Activated naive CD8-positive, alpha-beta T cell treated with anti-CD3 and anti-CD28 coated beads, Interleukin-2, amount 50 U/mL, for 24 hours (primary cell): ENCODE results near the gene PEAK1.
"Not testable (repeated sequence)": the region's sequence is repeated elsewhere in the genome, so short reads cannot be mapped to it uniquely, and the experiment has no call there.

Source experiments
- ATAC-seq: fragments of 150-1000 bp; cut with Tn5 transposase; one replicate; pipeline ENCODE4 v1.10.0; 2021
- DNase-seq: peaks from one replicate; pipeline ENCODE4 v3.0.0; 2021
- H3K27ac Mint-ChIP-seq: one replicate; pipeline ENCODE4 v1.8.0; 2021; ENCODE audit warnings: mild to moderate bottlenecking, mixed read lengths
- H3K27me3 Mint-ChIP-seq: one replicate; pipeline ENCODE4 v1.8.0; 2021; ENCODE audit warnings: mixed read lengths
- H3K36me3 Mint-ChIP-seq: one replicate; pipeline ENCODE4 v1.8.0; 2021; ENCODE audit warnings: low read depth, mixed read lengths
- H3K4me1 Mint-ChIP-seq: one replicate; pipeline ENCODE4 v1.8.0; 2021; ENCODE audit warnings: mixed read lengths
- H3K4me3 Mint-ChIP-seq: one replicate; pipeline ENCODE4 v1.8.0; 2021; ENCODE audit warnings: mild to moderate bottlenecking, moderate library complexity, mixed read lengths
- H3K9me3 Mint-ChIP-seq: one replicate; pipeline ENCODE4 v1.8.0; 2021; ENCODE audit warnings: mixed read lengths

Gene PEAK1

DNA sequence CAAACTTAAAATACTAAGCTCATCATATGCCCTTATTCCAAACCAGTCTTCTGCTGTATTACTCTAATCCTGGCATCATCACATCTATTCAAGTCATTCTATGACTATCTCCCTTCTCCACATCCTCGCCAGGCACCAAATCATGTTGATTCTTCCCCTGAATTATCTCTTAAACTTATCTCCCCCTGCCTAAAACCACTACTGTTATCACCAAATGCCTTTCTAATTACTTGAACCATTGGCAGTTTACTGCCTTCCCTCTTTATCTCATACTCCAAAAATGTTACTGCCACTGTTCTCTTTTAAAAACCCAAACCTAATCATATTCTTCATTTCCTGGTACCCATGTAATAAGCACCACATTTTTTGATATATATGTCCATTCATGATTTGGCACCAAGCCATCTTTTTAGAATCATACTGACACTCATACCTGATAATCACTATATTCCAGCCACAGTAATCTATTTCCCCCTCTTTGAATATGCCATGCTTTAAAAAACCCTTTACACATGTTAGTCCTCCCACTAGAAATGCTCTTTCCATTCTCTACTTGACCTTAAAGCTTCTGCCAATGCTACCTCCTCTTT is 126.8 kb downstream of the PEAK1 start:
- Mint-ChIP-seq H3K9me3 (no peaks in the 10 kb centered on the region), H3K4me3 (no peak overlapping the region), H3K27me3 (no peaks in the 10 kb centered on the region), H3K36me3 (no peaks in the 10 kb centered on the region), H3K27ac (no peak overlapping the region), H3K4me1 (no peaks in the 10 kb centered on the region)
- ATAC-seq (no peak), DNase-seq (no peak)

DNA sequence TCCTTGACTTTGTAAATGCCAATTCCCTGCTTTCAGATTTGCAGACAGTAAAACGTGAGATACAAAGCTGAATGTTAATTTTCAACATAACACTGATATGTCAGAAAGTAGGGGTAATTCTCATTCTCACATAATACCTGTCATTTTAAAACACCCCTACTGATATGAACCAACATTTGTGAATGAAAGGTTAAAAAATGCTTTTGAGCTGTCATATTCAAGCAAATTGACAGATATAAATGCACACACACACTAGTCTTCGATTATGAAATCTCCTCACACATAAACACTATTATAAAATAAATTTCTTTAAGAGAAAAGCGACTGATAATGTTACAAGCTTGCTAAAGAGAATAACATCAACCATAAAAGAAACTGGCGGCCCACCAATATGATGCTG is 128.8 kb downstream of the PEAK1 start:
- H3K4me3 Mint-ChIP-seq: no peak overlapping the region
- H3K9me3 Mint-ChIP-seq: no peaks in the 10 kb centered on the region
- no peak overlapping the region for H3K27ac Mint-ChIP-seq
- ATAC-seq: no peak
- no peaks in the 10 kb centered on the region for H3K27me3 Mint-ChIP-seq
- no peaks in the 10 kb centered on the region for H3K36me3 Mint-ChIP-seq
- no peaks in the 10 kb centered on the region for H3K4me1 Mint-ChIP-seq
- no peak for DNase-seq

DNA sequence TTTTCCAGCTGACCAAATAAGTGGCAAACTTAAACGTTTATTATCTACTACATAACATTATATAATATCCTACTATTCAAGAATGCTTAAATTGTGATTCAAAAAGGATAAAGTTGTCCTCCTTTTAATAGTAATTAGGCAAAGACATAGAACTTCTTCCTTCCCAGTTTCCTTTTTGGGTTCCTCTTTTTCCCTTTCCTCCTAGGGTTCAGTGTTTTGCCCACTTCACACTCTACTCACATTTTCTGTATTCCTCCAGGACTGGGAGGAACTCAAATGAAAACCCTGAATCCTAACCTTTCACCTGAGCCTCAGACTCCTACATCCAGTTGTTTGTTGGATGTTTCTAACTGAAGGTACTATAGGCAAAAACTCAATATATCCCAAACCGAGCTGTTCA is 132.5 kb downstream of the PEAK1 start:
- H3K27me3 Mint-ChIP-seq: no peaks in the 10 kb centered on the region
- DNase-seq (no peak), ATAC-seq (no peak)
- peaks cover 24% of the 10 kb centered on the region for H3K36me3 Mint-ChIP-seq
- no peak overlapping the region for H3K27ac Mint-ChIP-seq
- peaks cover 3% of the 10 kb centered on the region for H3K4me1 Mint-ChIP-seq
- H3K9me3 Mint-ChIP-seq: no peaks in the 10 kb centered on the region
- H3K4me3 Mint-ChIP-seq: no peak overlapping the region

DNA sequence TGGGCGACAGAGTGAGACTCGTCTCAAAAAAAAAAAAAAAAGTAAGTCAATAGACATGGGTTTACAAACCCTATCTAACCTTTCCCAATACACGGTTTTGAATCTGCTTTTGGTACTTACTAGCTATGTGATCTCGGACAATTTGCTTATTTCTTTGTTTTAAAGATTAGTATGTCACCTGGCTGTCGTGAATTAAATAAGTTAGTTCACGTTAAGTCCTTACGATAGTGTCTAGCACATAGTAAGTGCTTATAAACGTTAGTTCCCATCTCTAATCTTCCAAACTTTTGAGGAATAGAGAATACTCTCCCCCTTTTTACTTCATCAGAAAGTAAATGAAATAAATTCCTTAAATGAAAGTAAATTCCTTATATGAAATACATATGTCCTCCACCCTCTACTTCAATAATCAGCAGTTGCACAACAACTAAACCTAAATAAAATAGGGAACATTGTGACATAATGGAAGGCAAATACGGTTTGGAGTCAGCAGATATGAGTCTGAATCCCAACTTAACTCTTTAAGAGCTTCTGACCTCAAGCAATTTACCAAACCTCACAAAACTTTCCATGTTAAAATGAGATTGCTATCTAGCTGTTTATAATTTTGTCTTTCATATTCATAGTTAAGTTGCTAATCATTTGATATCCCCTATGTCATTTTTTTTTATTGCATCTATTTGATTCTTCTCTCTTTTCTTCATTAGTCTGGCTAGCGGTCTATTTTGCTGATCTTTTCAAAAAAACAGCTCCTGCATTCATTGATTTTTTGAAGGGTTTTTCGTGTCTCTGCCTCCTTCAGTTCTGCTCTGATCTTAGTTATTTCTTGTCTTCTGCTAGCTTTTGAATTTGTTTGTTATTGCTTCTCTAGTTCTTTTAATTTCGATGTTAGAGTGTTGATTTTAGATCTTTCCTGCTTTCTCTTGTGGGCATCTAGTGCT is 134.6 kb downstream of the PEAK1 start:
- Mint-ChIP-seq H3K4me1 (peaks cover 3% of the 10 kb centered on the region), H3K4me3 (no peak overlapping the region), H3K9me3 (no peaks in the 10 kb centered on the region), H3K27ac (no peak overlapping the region), H3K27me3 (no peaks in the 10 kb centered on the region), H3K36me3 (peaks cover 24% of the 10 kb centered on the region)
- no peak for DNase-seq
- no peak for ATAC-seq

DNA sequence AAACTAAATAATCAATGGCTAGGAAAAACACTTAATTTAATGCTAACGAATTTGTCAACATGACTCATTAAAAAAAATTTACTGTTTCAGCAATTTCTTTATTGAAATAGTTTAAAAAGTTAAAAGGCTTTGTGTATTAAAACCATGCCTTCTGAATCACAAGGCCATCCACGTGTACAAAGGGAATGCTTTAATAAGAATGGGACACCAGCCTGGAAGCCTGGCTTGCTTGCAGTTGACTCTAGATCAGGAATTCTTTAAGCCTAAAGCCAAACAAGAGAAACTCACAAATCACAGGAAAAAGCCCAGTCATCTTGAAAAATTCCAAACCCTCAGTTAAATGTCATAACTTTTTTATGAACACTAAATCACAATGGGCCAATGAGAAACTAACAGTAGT is 137.6 kb downstream of the PEAK1 start:
- H3K27ac Mint-ChIP-seq: no peak overlapping the region
- H3K4me3 Mint-ChIP-seq: no peak overlapping the region
- DNase-seq (no peak), ATAC-seq (no peak)
- H3K9me3 Mint-ChIP-seq: no peaks in the 10 kb centered on the region
- peaks cover 4% of the 10 kb centered on the region for H3K4me1 Mint-ChIP-seq
- H3K36me3 Mint-ChIP-seq: peaks cover 28% of the 10 kb centered on the region
- no peaks in the 10 kb centered on the region for H3K27me3 Mint-ChIP-seq

DNA sequence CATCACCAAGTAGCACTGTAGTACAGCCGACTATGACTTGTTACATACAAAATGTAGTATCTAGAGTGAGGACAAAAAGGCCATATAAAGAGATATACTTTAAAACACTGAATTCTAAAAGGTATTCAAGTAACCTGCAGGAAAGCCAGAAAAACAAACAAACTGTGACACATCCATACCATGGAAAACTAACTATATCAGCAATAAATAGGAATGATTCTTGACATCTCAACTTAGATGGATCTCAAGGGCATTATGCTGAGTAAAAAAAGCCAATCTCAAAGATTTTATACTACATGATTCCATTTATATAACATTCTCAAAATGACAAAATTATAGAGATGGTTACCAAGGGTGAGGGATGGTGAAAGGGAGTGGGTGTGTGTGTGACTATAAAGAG is 143.0 kb downstream of the PEAK1 start:
- Mint-ChIP-seq H3K27ac (no peak overlapping the region), H3K9me3 (no peaks in the 10 kb centered on the region), H3K4me3 (no peak overlapping the region), H3K36me3 (peaks cover 26% of the 10 kb centered on the region), H3K27me3 (no peaks in the 10 kb centered on the region), H3K4me1 (peaks cover 4% of the 10 kb centered on the region)
- ATAC-seq: no peak
- DNase-seq: no peak

DNA sequence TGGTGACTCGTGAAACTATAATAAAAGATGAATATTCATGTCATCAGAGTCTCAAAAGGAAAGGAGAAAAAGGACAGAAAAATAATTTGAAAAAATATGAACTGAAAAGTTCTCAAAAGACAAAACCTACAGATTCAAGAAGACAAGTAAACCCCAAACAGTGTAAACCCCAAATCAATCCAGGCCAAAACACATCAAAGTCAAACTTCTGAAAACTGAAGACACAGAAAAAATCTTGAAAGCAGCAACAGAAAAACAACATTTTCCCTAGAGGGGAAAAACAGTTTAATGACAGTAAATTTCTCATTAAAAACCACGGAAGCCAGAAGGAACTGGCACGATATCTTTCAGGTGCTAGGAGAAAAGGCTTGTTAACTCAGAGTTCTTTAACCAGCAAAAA is 143.8 kb downstream of the PEAK1 start:
- ATAC-seq: no peak
- H3K27me3 Mint-ChIP-seq: no peaks in the 10 kb centered on the region
- no peak for DNase-seq
- H3K4me3 Mint-ChIP-seq: no peak overlapping the region
- peaks cover 27% of the 10 kb centered on the region for H3K36me3 Mint-ChIP-seq
- H3K9me3 Mint-ChIP-seq: no peaks in the 10 kb centered on the region
- H3K4me1 Mint-ChIP-seq: peaks cover 4% of the 10 kb centered on the region
- H3K27ac Mint-ChIP-seq: no peak overlapping the region

DNA sequence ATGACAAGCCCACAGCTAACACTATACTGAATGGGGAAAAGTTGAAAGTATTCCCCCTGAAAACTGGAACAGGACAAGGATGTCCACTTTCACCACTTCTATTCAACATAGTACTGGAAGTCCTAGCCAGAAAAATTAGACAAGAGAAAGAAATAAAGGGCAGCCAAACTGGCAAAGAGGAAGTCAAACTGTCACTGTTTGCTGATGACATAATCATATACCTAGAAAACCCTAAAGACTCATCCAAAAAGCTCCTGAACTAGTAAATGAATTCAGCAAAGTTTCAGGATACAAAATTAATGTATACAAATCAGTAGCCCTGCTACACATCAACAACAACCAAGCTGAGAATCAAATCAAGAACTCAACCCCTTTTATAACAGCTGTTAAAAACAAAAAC is 146.8 kb downstream of the PEAK1 start:
- not testable (repeated sequence) for H3K9me3 Mint-ChIP-seq, H3K4me1 Mint-ChIP-seq, H3K4me3 Mint-ChIP-seq, H3K27ac Mint-ChIP-seq, H3K27me3 Mint-ChIP-seq, ATAC-seq, DNase-seq
- H3K36me3 Mint-ChIP-seq: peaks cover 45% of the 10 kb centered on the region

DNA sequence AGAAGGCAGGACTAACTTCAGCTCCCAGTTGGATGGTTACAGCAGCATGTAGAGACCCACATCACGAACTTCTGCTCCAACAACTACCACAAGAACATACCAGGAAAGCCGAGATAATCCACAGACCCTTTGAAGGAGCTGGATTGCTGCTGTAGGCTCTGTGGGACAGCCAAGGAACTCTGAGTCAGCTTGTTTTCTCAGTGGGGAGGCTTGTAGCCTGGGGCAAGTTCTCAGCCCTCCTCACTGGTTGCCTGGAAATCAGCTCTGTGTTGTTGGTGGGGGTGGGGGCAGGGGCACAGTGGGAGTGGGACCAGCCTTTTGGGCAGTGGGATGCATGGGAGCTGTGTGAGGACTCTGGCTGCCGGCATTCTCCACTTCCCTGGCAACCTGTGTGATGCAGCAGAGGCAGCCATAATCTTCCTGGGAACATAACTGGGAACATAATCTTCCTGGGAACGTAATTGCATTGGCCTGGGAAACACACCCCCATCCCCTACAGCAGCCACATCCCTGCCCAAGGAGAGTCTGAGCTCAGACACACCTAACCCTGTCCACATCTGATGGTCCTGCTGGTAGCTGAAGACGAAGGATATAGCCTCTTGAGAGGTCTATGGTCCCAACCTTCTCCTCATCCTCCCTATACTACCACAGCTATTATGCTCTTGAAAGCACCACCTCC is 153.1 kb downstream of the PEAK1 start:
- ATAC-seq (no peak), DNase-seq (no peak)
- Mint-ChIP-seq H3K4me3 (no peak overlapping the region), H3K4me1 (no peaks in the 10 kb centered on the region), H3K36me3 (peaks cover 38% of the 10 kb centered on the region), H3K9me3 (peaks cover 4% of the 10 kb centered on the region), H3K27ac (no peak overlapping the region), H3K27me3 (no peaks in the 10 kb centered on the region)

DNA sequence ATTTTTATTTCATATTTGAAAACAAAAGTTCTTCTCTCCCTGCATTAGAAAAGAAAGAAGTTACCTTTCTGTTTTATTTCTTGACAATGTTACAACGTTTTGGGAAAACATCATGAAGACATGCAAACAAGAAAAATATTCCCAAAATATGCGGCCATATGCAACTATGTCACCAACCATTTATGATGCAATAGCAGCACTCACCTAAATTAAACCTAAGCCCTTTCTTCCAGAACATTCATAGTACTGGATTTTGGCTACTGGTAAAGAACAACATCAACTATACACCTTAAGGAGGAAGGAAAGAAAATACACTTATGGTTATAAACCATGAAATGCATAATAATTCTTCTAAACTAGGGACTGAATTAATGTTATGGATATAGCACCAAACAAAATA is 164.5 kb downstream of the PEAK1 start:
- no peak overlapping the region for H3K4me3 Mint-ChIP-seq
- H3K36me3 Mint-ChIP-seq: peaks cover 11% of the 10 kb centered on the region
- H3K4me1 Mint-ChIP-seq: peaks cover 4% of the 10 kb centered on the region
- no peaks in the 10 kb centered on the region for H3K27me3 Mint-ChIP-seq
- ATAC-seq (no peak), DNase-seq (no peak)
- no peak overlapping the region for H3K27ac Mint-ChIP-seq
- H3K9me3 Mint-ChIP-seq: no peaks in the 10 kb centered on the region

DNA sequence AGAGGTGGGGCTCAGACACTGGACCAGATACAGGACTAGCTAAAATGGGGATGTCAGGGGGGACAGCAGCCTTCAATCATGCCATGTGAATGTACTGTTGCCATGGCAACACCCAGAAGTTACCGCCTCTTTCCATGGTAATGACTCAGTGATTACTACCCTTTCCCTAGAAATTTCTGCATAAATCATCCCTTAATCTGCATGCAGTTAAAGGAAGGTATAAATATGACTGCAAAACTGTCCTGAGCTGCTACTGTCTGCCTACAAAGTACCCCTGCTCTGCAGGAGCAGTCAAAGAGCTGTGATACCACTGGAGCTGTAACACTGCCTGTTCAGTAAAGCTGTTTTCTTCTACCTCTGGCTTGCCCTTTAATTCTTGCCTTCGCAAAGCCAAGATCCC is 168.2 kb downstream of the PEAK1 start:
- H3K27ac Mint-ChIP-seq: no peak overlapping the region
- H3K27me3 Mint-ChIP-seq: no peaks in the 10 kb centered on the region
- H3K9me3 Mint-ChIP-seq: no peaks in the 10 kb centered on the region
- DNase-seq (no peak), ATAC-seq (peak; percentile 75)
- peaks cover 11% of the 10 kb centered on the region for H3K36me3 Mint-ChIP-seq
- H3K4me1 Mint-ChIP-seq: peaks cover 4% of the 10 kb centered on the region
- no peak overlapping the region for H3K4me3 Mint-ChIP-seq

DNA sequence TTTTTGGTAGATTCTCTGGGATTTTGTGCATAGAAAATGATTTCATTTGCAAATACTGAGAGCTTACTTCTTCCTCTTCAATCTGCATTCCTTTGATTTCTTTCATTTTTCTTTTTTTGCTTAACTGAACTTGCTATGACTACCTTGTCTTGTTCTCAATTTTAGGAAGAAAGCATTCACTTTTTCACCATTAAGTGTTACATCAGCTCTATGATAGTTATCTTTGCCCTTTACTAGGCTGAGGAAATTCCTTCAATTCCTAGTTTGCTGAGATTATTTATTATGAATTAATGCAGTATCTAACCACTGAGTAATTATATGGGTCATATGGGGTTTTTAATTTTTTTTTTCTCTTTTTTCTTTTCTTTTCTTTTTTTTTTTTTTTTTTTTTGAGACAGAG is 172.8 kb downstream of the PEAK1 start:
- Mint-ChIP-seq H3K9me3 (no peaks in the 10 kb centered on the region), H3K4me1 (peaks cover 13% of the 10 kb centered on the region), H3K27me3 (no peaks in the 10 kb centered on the region), H3K36me3 (peaks cover 15% of the 10 kb centered on the region), H3K4me3 (no peak overlapping the region), H3K27ac (no peak overlapping the region)
- DNase-seq (no peak), ATAC-seq (no peak)

DNA sequence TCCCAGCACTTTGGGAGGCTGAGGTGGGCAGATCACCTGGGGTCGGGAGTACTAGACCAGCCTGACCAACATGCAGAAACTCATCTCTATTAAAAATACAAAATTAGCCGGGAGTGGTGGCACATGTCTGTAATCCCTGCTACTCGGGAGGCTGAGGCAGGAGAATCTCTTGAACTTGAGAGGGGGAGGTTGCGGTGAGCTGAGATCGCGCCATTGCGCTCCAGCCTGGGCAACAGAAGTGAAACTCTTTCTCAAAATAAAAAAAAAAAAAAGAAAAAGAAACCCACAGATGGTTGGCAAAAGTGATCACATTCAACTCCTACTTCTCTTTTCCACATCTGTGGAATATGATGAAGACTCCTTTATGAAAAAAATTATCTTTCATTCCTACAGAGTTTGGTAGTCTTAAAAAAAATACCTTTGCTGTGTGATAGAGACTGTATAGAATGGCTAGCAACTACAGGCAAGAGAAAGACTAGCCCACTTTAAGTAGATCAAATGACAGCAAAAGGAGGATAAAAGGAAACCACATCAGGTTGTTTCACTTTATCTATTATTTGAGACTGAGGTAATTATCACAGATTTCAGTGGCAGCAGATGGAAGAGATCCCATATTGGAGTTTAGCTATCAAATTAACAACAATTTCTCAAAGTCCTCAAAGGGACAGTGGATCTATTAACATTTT is 176.0 kb downstream of the PEAK1 start:
- Mint-ChIP-seq H3K4me1 (peaks cover 9% of the 10 kb centered on the region), H3K9me3 (no peaks in the 10 kb centered on the region)

DNA sequence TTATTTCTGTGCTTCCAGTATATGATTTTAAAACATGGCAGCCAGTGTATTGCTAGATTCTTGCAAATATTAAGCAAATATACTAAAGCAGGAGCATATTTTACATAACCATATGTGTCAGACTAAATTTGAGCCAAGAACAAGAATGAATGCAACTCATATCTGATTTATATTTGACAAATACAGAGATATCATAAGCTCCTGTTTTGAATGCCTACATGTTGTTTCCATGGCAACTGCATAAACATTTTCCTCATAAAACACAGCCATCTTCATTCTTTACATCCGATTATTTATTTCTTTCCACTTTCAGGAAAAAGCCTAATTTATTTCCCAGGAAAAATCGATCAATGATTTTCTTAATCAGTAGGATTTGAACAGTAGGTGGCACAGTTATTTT is 176.8 kb downstream of the PEAK1 start:
- H3K36me3 Mint-ChIP-seq: peaks cover 26% of the 10 kb centered on the region
- ATAC-seq (no peak), DNase-seq (no peak)
- H3K4me1 Mint-ChIP-seq: peaks cover 9% of the 10 kb centered on the region
- no peaks in the 10 kb centered on the region for H3K27me3 Mint-ChIP-seq
- no peak overlapping the region for H3K27ac Mint-ChIP-seq
- no peaks in the 10 kb centered on the region for H3K9me3 Mint-ChIP-seq
- no peak overlapping the region for H3K4me3 Mint-ChIP-seq

More for the DNA sequence above, 176.0 kb downstream of the PEAK1 start:
- Mint-ChIP-seq H3K36me3 (peaks cover 19% of the 10 kb centered on the region), H3K27me3 (no peaks in the 10 kb centered on the region), H3K4me3 (no peak overlapping the region), H3K27ac (no peak overlapping the region)
- DNase-seq (no peak), ATAC-seq (no peak)
